Stimulated activated CD4-positive, alpha-beta T cell treated with anti-CD3 and anti-CD28 coated beads, Interleukin-4, amount 100 ng/mL, for 4 hours (primary cell): Measurements from ENCODE around the gene SLC15A4.
A peak's percentile ranks its signal among the peaks of the same experiment; 100 is the strongest.
"Not testable (repeated sequence)": the region's sequence is repeated elsewhere in the genome, so short reads cannot be mapped to it uniquely, and the experiment has no call there.

ENCODE experiments used
- DNase-seq, 2 experiments: peaks; one replicate each; pipeline ENCODE4 v3.0.0-alpha.2; 2020

Gene SLC15A4

DNA sequence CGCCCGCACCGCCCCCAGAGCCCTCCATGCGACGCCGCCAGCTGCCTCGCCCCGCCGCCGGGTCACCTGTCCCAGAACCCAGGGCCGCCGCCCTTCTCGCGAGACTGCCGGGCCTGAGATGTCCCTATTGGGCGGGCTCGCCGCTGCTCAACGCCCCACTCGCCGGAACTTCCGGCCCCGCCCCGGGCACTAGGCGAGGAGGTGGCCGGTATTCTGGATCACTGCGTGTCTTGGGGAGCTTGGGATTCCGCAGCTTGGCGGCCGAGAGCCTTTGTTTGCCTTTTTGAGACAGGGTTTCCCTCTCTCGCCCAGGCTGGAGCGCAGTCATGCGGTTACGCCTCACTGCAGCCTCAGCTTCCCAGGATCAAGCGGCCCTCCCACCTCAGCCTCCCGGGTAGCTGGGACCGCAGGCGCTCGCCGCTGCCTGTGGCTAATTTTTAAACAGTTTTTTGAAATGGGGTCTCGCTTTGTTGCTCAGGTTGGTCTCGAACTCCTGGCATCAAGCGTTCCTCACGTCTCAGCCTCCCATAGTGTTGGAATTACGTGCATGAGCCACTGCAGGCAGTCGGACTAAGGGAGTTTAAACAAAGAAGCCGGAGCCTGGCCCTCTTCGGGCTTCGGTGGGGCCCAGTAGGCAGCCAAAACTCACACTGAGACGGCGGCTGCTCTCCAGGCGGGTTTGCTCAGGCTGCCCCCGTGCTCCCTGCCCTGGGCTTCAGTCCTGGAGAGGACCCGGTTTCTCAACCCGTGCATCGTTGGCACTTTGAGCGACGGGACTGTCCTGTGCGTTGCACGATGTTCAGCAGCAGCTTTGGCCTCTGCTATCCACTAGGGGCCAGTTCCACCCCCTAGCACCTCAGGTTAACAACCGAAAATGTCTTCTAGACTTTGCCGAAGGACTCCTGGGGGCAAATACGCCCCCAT, at the start of gene SLC15A4:
Gene SLC15A4 (minus strand): TSS at position 43 of the 924 bp plus-strand sequence. CDS start 15 bp downstream, at position 28.
- peak; percentile 90 to 96 for DNase-seq

DNA sequence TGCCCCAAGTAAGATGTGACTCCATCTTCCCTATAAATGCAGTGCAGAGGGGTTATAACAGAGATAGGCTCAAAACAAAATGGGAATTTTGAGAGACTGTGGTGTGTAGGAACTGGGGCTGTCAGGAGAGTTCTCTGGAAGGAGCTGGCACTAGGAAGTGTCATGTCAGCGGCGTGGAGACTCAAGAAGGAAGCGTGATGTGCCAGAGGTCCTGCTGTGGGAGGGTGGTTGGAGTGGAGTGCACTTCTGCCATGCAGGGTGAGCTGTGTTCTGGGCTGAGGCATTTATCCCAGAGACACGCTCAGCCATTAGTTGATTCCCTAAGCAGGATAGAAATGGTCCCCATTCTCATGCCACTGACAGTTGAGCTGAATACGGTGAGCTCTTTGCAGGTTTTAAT, 48.5 kb upstream of the SLC15A4 start:
- no peak for DNase-seq

DNA sequence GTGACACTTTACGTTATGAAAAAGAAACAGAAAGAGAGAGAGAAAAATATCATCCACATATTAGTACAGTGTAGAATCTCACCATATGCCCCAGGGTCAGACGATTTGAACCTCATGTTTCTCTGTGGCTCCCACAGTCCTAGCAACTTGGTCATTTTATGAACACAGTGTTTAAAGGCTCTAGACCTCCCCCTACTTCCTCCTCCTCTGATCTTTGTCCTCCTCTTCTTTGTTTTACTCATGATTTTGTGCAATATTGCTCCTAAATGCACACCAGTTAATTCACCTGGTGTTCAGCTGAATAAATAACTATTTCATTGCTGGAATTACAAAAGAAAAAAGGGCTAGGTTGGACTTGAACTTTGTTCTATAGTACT, 47.7 kb upstream of the SLC15A4 start:
- DNase-seq, result no peak

DNA sequence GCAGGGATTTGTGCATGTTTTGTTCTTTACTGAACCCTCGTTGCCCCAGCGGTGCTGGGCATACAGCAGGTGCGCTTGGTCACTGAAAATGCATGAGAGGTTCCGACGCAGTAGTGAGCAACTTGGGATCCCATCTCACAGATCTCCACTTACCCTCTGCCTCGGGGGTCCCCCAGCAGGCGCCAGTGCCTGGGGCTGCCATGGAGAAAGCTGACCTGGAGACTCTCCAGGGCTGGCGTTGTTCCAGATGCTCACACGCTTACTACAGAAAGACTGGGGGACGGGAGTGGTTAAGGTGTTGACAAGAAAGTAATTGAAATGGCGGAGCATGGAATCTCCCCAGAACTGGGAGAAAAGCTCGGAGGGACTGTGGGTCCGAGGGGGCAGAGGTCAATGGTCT, 43.7 kb upstream of the SLC15A4 start:
- no peak for DNase-seq

DNA sequence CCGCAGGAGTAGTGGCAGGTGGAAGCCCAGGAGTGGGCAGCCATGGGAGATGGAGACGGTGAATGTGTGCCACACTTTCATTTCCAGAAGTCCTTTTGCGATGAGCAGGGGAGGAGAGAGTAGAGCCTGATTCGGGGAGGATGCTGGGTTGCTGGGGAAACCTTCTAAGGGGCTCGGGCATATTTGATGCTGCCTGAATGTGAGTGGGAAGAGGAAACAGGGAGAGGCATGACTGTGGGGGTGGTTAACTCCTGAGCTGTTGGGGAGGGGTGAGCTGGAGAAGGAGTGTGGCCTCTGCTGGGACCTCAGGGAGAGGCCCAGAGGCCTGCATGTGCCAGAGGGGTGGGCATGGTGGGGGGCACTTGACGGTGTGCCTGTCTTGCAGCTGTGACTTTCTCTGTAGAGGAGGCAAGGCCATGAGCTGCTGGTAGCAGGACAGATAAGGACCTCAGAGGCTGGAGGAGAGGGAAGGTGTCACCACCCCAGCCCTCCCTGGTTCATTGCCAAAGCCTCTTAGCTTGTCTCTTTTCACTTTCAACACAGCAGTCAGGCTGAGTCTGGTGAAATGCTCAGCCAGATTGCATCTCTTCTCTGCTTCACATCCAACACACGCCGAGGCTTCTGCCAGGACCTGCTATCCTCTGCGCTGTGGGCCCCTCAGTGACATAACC, 40.9 kb upstream of the SLC15A4 start:
- DNase-seq, result no peak

DNA sequence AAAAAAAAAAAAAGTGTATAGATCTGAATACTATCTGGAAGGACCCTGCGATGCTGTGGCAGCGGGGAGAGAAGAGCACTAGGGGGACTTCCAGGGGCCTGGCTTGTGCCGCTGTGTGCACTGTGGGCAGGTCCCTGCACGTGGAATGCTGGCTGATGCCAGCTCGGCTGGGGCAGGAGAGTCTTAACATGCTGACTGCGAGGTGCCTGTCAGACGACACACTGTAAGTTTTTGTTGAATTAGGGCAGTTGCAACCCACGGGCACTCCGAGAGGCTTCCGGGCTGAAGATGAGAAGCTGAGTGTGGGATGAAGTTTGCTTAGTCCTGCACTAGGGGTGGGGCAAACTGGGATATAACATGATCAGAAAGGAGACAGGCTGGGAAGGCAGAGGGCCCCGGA, 40.2 kb upstream of the SLC15A4 start:
- no peak for DNase-seq

DNA sequence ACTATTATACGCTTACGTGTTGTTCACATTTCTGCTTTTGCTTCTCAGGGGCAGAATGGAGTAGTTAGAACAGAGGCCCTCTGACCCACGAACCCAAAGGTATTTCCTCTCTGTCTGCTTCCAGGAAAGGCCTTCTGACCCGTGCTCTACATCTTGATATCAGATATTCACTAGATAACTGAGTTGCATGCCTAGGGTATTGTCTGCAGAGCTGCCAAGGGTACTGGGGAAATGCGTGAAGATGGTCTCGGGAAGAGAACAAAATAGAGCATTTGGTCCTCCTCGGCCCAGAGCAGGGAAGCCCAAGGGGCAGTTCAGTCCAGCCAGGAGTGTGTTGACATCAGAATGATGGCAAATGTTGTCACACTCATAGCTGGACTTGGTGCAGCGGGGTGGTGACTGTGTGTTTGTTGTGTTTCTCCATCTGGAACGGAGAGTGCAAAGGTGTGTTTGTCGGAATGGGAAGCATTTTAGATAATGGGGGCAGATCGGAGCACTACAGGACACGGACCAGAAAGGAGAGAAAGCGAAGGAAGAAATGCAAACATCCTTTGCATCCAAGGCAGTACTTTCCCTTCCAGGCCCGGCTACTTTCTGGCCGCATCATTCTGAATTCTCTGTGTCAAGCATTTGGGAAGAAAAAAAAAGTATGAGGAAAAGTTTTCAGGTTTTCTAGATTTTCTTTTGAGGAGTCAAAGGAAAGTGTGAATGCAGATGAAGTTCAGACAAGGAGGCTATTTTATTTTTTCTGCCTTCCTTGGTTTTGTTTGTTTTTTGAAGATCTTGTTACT, 37.7 kb upstream of the SLC15A4 start:
- DNase-seq, result no peak

DNA sequence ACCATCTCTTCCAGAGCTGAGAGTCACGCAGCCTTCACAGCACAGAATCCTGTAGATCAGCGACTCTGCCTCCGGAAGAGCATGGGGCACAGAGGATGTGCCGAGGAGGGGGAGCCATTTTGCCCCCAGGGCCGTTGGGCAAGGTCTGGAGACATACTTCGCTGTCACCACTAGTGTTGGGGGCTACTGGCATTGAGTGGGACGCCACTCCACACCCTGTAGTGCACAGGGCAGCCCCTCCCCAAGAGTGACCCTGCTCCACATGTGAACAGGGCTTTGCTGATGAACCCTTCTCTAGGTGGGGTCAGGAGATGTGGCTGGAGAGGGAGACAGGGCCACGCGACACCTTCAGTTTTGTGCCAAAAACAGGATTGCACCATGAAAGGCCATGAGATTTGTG, 35.6 kb upstream of the SLC15A4 start:
- DNase-seq, result no peak

DNA sequence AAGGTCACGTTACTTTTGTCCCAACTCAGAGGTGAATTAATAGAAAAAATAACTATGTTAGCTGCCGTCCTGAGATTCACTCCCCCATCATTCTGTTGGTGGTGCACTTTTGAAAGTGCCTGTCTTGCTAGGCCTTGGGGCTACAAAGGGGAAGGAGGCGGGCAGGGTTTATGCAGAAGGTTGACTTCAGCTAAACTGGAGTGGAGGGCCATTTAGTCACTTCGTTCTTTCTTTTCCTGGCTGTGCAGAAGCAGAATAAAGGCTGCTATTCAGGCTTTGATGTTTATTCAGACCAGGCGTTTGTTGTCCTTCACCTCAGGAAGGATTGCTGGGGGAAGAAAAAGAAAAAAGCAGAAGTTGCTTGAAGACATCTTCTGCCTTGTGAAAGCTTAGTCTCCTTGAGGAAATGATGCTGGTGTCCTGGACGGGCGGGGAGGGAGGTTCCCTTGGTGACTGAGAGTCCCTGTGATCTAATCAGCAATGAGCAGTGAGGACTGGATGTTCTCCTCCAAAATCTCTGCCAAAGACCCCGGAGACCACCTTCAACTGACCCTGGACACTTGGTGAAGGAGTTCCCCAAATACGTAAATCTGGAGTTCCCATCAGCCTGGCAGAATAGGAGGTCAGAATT, 33.5 kb upstream of the SLC15A4 start:
- DNase-seq, result no peak

DNA sequence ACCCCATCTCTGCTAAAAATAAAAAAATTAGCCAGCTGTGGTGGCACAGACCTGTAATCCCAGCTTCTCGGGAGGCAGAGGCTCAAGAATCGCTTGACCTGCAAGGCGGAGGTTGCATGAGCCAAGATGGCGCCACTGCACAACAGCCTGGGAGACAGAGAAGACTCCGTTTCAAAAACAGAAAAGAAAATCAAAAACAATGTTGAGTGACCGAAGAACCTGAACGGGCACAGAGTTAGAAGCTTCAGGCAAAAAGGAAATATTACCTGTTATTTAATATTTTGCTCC, 33.0 kb upstream of the SLC15A4 start:
- DNase-seq, result no peak

DNA sequence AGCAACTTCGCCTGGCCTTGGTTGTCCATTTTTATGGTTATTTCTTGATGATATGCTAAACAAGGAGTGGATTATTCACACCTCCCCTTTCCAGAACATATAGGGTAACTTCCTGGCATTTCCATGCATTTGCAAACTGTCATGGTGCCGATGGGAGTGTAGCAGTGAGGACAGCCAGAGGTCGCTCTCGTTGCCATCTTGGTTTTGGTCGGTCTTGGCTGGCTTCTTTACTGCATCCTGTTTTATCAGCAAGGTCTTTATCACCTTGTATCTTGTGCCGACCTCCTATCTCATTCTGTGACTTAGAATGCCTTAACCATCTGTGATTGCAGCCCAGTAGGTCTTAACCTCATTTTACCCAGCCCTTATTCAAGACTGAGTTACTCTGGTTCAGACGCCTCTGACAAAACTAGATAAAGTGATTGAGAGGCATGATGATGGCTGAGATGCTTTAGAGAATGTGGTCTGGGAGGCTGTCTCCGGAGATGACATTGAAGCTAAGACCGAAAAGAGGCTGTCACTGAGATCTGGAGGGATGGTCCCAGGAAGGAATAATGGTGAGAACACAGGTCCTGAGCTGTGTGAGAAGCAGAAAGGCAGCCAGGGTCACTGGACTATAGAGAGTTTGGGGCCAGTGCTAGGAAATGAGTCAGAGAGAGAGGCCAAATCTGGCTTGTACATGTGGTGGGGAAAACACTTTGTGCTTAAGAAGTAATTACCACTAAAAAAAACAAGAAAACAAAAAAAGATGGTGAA, 32.5 kb upstream of the SLC15A4 start:
- no peak for DNase-seq

DNA sequence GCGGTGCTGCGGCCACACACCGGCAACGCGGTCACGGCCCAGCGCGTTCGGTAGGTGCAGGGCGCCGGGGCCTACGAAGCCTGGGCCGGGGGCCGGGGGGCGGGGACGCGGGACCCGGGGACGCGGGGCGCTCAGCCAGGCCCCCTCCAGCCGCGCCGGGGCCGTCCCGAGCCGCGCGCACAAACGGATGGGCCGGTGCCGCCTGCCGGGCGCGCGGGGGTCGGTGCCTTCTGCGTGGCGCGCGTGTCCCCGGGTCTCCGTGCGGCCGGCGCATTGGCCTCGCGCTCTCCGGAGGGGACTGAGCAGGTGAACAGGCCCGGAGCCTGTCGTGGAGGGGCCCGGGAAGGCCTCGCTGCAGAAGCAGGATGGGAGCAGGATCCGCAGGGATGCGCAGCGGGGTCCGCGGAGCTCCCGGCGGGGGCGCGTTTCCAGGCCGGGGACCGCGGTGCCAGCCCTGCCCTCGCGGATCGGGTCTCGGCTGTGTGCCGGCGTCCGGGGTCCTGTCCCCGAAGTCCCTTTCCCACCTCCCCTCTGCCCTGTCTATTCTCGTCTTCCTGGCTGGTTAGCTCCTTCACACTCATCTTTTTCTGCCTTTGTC, 29.9 kb upstream of the SLC15A4 start:
- no peak for DNase-seq

DNA sequence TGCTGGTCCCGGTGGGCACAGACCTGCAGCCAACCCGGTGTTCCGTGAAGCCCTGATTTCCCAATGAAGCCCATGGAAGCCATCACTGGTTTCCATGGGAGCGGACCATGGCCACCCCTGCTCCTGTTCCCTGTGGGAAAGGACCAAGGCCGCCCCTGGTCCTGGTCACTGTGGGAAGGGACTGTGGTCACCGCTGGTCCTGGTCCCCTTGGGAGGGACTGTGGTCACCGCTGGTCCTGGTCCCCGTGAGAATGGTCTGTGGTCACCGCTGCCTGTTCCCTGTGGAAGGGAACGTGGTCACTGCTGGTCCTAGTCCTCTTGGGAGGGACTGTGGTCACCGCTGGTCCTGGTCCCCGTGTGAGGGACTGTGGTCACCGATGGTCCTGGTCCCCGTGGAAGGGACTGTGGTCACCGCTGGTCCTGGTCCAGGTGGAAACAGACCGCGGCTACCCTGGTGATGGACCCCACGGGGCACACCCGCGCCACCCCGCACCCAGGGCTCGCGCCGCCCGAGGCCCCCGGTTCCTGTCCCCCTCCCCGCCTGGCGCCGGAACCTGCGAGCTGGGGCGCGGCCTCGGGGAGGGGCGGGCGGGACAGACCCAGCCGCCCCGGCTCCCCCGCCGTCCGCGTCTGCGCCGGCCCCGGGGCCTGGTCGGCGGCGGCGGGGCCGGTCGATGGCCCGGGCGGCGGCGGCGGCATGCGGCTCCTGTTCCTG, 29.3 kb upstream of the SLC15A4 start, which contains the start of gene GLT1D1:
Gene GLT1D1 (plus strand): TSS at position 594 of the 715 bp plus-strand sequence. CDS start 104 bp downstream, at position 698.
- DNase-seq, result no peak

DNA sequence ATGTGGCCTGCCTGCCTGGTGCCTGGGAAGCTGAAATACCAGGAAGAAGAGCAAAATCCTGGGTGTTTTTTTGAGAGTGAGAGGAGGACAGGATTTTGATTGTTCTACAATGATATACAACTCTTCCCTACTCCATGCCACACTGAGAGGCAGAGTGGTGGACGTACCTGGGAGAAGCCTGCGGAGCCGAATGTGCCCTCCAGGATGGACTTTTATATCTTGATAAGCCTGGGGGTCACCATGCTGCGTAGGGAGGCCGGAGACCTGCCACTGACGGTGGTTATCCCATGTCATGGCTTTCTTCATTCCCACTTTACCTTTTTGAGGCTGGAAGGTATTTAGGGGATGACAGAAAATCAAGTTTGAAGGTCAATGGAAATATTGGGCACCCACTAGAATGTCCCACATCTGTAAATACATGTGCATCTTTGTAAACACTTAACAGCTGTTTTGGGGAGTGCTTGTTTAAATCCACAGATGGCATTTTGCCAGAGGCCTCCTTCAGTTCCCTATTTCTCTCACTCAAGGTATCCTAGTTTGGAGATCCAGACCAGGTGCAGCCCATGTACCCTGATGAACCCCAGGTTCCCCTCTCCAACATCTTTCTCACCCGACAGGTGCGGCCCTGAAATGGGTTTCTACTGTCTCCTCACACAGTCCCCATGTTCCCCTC, 28.4 kb upstream of the SLC15A4 start:
- no peak for DNase-seq

DNA sequence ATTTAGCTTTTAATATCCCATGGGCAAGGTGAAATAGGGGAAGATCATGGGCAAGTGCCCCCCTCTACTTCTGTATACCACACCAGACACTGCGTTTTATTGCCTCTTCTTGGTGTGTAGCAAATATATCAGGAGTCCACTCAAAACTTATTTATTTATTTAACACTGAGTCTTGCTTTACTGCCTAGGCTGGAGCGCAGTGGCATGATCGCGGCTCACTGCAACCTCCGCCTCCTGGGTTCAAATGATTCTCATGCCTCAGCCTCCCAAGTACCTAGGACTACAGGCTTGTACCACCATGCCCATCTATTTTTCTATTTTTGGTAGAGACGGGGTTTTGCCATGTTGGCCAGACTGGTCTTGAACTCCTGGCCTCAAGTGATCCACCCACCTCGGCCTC, 27.7 kb upstream of the SLC15A4 start:
- DNase-seq, result not testable (repeated sequence)

DNA sequence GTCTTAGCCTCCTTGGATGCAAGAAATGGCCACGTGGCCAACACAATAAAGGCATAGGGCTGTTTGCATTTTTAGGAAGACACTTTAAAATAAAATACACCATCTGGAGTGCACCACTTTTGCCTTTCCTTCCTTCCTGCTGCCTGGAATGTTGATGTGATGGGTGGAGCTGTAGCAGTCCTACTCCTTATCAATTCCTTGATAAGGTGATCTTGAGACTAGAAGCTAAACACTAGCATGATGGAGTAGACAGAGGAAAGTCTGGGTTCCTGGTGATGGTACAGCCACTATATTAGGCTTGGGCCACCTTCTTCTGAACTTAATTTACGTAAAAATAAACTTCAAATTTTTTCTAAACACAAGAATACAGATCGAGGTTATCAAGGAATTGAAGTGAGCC, 26.6 kb upstream of the SLC15A4 start:
- DNase-seq, result no peak

DNA sequence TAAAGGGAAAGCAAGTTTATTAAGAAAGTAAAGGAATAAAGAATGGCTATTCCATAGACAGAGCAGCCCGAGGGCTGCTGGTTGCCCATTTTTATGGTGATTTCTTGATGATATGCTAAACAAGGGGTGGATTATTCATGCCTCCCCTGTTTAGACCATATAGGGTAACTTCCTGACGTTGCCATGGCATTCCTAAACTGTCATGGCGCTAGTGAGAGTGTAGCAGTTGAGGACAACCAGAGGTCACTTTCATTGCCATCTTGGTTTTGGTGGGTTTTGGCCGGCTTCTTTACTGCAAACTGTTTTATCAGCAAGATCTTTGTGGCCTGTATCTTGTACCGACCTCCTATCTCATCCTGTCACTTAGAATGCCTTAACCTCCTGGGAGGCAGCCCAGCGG, 26.0 kb upstream of the SLC15A4 start:
- DNase-seq, result not testable (repeated sequence)

DNA sequence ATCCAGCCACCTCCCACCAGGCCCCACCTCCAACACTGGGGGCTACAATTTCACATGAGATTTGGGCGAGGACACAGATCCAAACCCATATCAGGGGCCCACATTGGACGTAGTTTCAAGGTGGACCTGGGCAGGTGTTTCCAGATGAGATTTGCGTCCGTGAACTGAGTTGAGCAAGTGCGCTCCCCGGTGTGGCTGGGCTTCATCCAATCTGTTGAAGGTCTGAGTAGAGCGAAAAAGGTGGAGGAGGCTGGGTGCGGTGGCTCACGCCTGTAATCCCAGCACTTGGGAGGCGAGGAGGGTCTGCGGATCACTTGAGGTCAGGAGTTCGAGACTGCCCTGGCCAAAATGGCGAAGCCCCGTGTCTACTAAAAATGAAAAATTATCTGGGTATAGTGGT, 24.6 kb upstream of the SLC15A4 start:
- no peak for DNase-seq

DNA sequence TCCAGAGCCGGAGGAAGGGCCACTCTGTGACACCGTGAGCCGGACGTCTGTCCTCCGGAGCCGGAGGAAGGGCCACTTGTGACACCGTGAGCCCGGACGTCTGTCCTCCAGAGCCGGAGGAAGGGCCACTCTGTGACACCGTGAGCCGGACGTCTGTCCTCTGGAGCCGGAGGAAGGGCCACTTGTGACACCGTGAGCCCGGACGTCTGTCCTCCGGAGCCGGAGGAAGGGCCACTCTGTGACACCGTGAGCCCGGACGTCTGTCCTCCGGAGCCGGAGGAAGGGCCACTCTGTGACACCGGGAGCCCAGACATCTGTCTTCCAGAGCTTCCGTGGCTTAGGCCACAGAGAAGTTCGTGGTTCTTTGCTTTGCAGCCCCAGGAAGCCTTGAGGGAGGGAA, 22.9 kb upstream of the SLC15A4 start:
- not testable (repeated sequence) for DNase-seq

DNA sequence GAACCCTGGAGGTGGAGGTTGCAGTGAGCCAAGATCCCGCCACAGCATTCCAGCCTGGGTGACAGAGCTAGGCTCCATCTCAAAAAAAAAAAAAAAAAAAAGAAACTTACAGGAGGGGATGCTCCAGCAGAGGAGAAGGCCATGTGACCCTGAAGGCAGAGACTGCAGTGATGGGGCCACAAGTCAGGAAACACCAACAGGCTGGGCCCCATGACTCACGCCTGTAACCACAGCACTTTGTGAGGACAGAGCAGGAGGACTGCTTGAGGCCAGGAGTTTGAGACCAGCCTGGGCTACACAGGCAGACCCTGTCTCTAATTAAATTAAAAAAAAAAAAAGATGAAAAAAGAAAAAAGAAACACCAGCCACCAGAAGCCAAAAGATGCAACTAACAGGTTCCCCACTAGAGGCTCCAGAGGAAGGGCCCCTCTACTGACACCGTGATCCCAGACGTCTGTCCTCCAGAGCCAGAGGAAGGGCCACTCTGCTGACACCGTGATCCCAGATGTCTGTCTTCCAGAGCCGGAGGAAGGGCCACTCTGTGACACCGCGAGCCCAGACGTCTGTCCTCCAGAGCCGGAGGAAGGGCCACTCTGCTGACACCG, 20.4 kb upstream of the SLC15A4 start:
- DNase-seq, result no peak
